ES-I3 (cell line): ENCODE measurements around the gene SRSF7.
"Not testable (repeated sequence)": the region's sequence is repeated elsewhere in the genome, so short reads cannot be mapped to it uniquely, and the experiment has no call there.

Experiments used
- H3K36me3 ChIP-seq: 2 replicates; pipeline ENCODE4 v1.6.1; 2013; ENCODE audit warnings: mild to moderate bottlenecking, low read length, control low read depth, moderate library complexity; ENCODE audit not compliant: insufficient read depth
- H3K4me1 ChIP-seq: 2 replicates; pipeline ENCODE4 v1.6.1; 2013; ENCODE audit warnings: mild to moderate bottlenecking, control low read depth, low read length; ENCODE audit not compliant: insufficient read depth
- H3K9ac ChIP-seq: 2 replicates; pipeline ENCODE4 v1.6.1; 2013; ENCODE audit warnings: low read depth, mild to moderate bottlenecking, low read length, moderate library complexity
- H3K9me3 ChIP-seq: 2 replicates; pipeline ENCODE4 v1.6.1; 2013; ENCODE audit warnings: mild to moderate bottlenecking, low read length, moderate library complexity; ENCODE audit not compliant: control insufficient read depth, insufficient read depth

Gene SRSF7

GRCh38 chr2:38747819-38748218 lies 3.3 kb downstream of the SRSF7 start:
- peaks cover 6% of the 10 kb centered on the region; the same call in 1 of the 2 replicates for H3K4me1 ChIP-seq
- H3K9ac ChIP-seq = no peak overlapping the region
- peaks cover 62% of the 10 kb centered on the region for H3K36me3 ChIP-seq
- no peaks in the 10 kb centered on the region for H3K9me3 ChIP-seq

GRCh38 chr2:38747007-38747424 lies 4.1 kb downstream of the SRSF7 start:
- Histone ChIP-seq H3K4me1 (peaks cover under 1% of the 10 kb centered on the region; the same call in 1 of the 2 replicates), H3K36me3 (peaks cover 62% of the 10 kb centered on the region), H3K9me3 (no peaks in the 10 kb centered on the region), H3K9ac (no peak overlapping the region)

- peaks cover 65% of the 10 kb centered on the region for H3K36me3 ChIP-seq
- H3K4me1 ChIP-seq = no peaks in the 10 kb centered on the region
- H3K9me3 ChIP-seq = no peaks in the 10 kb centered on the region
Measured at GRCh38 chr2:38745267-38745666, 5.9 kb downstream of the SRSF7 start.

GRCh38 chr2:38744399-38744780 lies 6.8 kb downstream of the SRSF7 start:
- Histone ChIP-seq H3K4me1 (no peaks in the 10 kb centered on the region), H3K36me3 (peaks cover 62% of the 10 kb centered on the region), H3K9me3 (peaks cover 3% of the 10 kb centered on the region), H3K9ac (no peak overlapping the region)

More at GRCh38 chr2:38745267-38745666, 5.9 kb downstream of the SRSF7 start:
- no peak overlapping the region for H3K9ac ChIP-seq

- H3K9ac ChIP-seq = no peak overlapping the region
- H3K4me1 ChIP-seq = no peaks in the 10 kb centered on the region
- peaks cover 58% of the 10 kb centered on the region for H3K36me3 ChIP-seq
Measured at GRCh38 chr2:38743672-38744398, 7.3 kb downstream of the SRSF7 start.

GRCh38 chr2:38742797-38743559 lies 8.2 kb downstream of the SRSF7 start:
- H3K4me1 ChIP-seq = peaks cover 1% of the 10 kb centered on the region; the same call in 1 of the 2 replicates
- H3K9me3 ChIP-seq = peaks cover 6% of the 10 kb centered on the region
- peaks cover 49% of the 10 kb centered on the region for H3K36me3 ChIP-seq
- H3K9ac ChIP-seq = no peak overlapping the region

More at GRCh38 chr2:38743672-38744398, 7.3 kb downstream of the SRSF7 start:
- peaks cover 6% of the 10 kb centered on the region for H3K9me3 ChIP-seq

GRCh38 chr2:38740851-38741731 lies 10.1 kb downstream of the SRSF7 start:
- Histone ChIP-seq H3K4me1 (peaks cover 10% of the 10 kb centered on the region), H3K36me3 (peaks cover 36% of the 10 kb centered on the region), H3K9ac (no peak overlapping the region), H3K9me3 (peaks cover 6% of the 10 kb centered on the region)

- Histone ChIP-seq H3K9me3 (peaks cover 6% of the 10 kb centered on the region), H3K9ac (no peak overlapping the region), H3K36me3 (peaks cover 23% of the 10 kb centered on the region), H3K4me1 (peaks cover 10% of the 10 kb centered on the region)
Measured at GRCh38 chr2:38739524-38739923, 11.6 kb downstream of the SRSF7 start.

GRCh38 chr2:38737925-38738324 lies 13.2 kb downstream of the SRSF7 start:
- Histone ChIP-seq H3K36me3 (peaks cover 14% of the 10 kb centered on the region), H3K4me1 (peaks cover 10% of the 10 kb centered on the region), H3K9ac (no peak overlapping the region), H3K9me3 (peaks cover 6% of the 10 kb centered on the region)

GRCh38 chr2:38737000-38737698 lies 14.0 kb downstream of the SRSF7 start:
- not testable (repeated sequence) for H3K9me3 ChIP-seq, H3K4me1 ChIP-seq, H3K9ac ChIP-seq
- H3K36me3 ChIP-seq = peaks cover 14% of the 10 kb centered on the region

GRCh38 chr2:38735999-38736320 lies 15.2 kb downstream of the SRSF7 start:
- Histone ChIP-seq H3K4me1 (peaks cover 10% of the 10 kb centered on the region), H3K9ac (no peak overlapping the region), H3K36me3 (peaks cover 11% of the 10 kb centered on the region)

GRCh38 chr2:38734299-38735058 lies 16.7 kb downstream of the SRSF7 start:
- peaks cover 6% of the 10 kb centered on the region for H3K36me3 ChIP-seq
- no peak overlapping the region for H3K9ac ChIP-seq
- peaks cover 10% of the 10 kb centered on the region for H3K4me1 ChIP-seq
- H3K9me3 ChIP-seq = peaks cover 4% of the 10 kb centered on the region; the same call in 1 of the 2 replicates

More at GRCh38 chr2:38735999-38736320, 15.2 kb downstream of the SRSF7 start:
- H3K9me3 ChIP-seq = peaks cover 6% of the 10 kb centered on the region

GRCh38 chr2:38733300-38733971 lies 17.7 kb downstream of the SRSF7 start:
- Histone ChIP-seq H3K4me1 (peaks cover 10% of the 10 kb centered on the region), H3K36me3 (peaks cover 4% of the 10 kb centered on the region), H3K9ac (no peak overlapping the region), H3K9me3 (no peaks in the 10 kb centered on the region)
